SK-N-MC (cell line): ENCODE data around the gene MLPH.

Source experiments
- EZH2 ChIP-seq: fragments of 200-600 bp; sonication (generic); IDR thresholded peaks from one replicate; pipeline ENCODE4 v1.6.1; 2017; ENCODE audit warnings: antibody characterized with exemption
- POLR2AphosphoS5 ChIP-seq: IDR thresholded peaks from 2 replicates; pipeline ENCODE4 v1.6.1; 2012; ENCODE audit warnings: mild to moderate bottlenecking, low read depth, low read length, borderline replicate concordance

DNA sequence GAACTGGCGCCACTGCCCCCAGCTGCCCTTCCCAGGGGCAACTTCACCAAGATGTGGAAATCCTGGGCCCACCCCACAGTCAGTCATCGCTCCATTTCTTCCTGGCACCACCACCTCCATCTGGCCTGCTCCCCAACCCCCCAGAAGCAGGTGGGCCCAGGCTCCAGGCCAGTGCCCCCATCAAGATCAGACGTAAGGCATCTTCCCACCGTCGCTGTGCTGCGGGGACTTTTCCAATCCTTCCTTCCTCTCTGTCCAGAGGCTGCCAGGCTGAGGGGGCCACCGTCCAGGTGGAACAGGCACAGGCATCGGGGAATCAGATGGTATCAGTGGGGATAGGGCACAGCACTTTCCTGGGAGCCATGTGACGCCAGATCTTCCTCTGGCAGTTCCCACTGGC, 87.4 kb downstream of the MLPH start:
- TF ChIP-seq EZH2 (no peak), POLR2AphosphoS5 (no peak)
